Activated B cell treated with CpG ODN at 0.5 μM for 24 hours (primary cell): ENCODE results near the gene MEN1. TPM values are rescaled to one million over a fixed set of nuclear protein-coding genes. Genes with fewer than 3 reads are reported as not detected.
"Not testable (repeated sequence)": the region's sequence is repeated elsewhere in the genome, so short reads cannot be mapped to it uniquely, and the experiment has no call there.

Source experiments
- ATAC-seq: fragments of 200-7000 bp; cut with Tn5 transposase; one replicate; pipeline ENCODE4 v1.10.0; 2021; ENCODE audit warnings: low read depth, mild to moderate bottlenecking, moderate library complexity
- CTCF ChIA-PET: fragments of 350-600 bp; sonication (Branson Sonifier 250); formaldehyde crosslinking; loops from one replicate; lab custom pipeline; 2021; ENCODE audit warnings: antibody characterized with exemption; lab: Charles Lee
- POLR2A ChIA-PET: fragments of 350-600 bp; sonication (Branson Sonifier 250); formaldehyde crosslinking; loops from one replicate; lab custom pipeline; 2021; ENCODE audit warnings: antibody characterized with exemption; lab: Charles Lee
- DNase-seq: peaks from one replicate; pipeline ENCODE4 v3.0.0; 2022
- H3K27ac Mint-ChIP-seq: one replicate; pipeline ENCODE4 v1.8.0; 2020; ENCODE audit warnings: mixed read lengths
- H3K27me3 Mint-ChIP-seq: one replicate; pipeline ENCODE4 v1.8.0; 2021; ENCODE audit warnings: mixed read lengths
- H3K36me3 Mint-ChIP-seq: one replicate; pipeline ENCODE4 v1.8.0; 2021; ENCODE audit warnings: low read depth, mixed read lengths
- H3K4me1 Mint-ChIP-seq: one replicate; pipeline ENCODE4 v1.8.0; 2021; ENCODE audit warnings: mixed read lengths
- H3K4me3 Mint-ChIP-seq: one replicate; pipeline ENCODE4 v1.8.0; 2020; ENCODE audit warnings: mild to moderate bottlenecking, mixed read lengths
- H3K9me3 Mint-ChIP-seq: one replicate; pipeline ENCODE4 v1.8.0; 2020; ENCODE audit warnings: mixed read lengths
- CTCF ChIP-seq: fragments of 200-600 bp; IDR thresholded peaks from one replicate; pipeline ENCODE4 v1.8.0; 2022; ENCODE audit warnings: antibody characterized with exemption, mild to moderate bottlenecking
- intact Hi-C: fragments of 100-400 bp; cut with micrococcal nuclease; formaldehyde crosslinking; loops from one replicate; pipeline ENCODE4 v1.15.1; 2024
- total RNA-seq: library from RNA; stranded (reverse); gene quantifications from 2 replicates; pipeline ENCODE4 v1.2.3, GENCODE V29; 2022

The MEN1 gene
- total RNA-seq, 1 donor from 2014 or later = 44.6 TPM

DNA sequence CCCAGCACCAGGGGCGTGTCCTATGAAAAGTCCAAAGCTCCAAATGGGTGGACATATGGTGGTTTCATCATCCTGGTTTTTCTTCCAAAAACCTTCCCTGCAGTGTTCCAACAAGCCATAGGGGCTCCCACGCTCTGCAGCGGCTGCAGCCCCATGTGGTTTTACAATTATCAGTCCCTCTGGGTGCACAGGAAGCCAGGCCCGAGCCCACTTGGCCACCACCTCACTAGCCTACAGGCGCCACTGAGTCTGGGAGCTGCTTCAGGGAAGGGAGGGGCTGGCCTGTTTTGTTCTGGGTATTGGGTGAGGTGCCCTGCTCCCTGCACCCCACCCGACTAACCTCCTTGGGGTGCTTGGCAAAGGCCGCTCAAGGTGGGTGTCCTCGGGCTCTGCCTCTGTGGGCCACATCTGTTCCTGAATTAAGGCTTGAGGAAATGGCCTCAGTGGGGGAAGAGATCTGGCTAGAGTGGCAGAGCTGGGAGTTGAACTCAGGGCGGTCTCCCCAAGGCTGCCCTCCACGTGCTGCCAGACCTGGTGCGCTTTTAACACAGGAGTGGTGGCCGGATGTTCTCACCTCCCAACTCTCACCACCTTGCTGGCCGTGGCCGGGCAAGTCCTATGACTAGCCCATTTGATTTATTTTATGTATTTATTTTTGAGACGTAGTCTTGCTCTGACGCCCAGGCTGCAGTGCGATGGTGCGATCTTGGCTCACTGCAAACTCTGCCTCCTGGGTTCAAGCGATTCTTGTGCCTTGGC lies 39.4 kb upstream of the MEN1 start:
- intact Hi-C loops = loop anchor here (2.0 to 10.0 kb wide), 5 partner anchors 47 to 415 kb away; partner anchors contain the start of genes CAPN1, MAP4K2, POLA2 and SF1
- peaks cover 83% of the 10 kb centered on the region for H3K4me1 Mint-ChIP-seq
- no peaks in the 10 kb centered on the region for H3K27me3 Mint-ChIP-seq
- H3K36me3 Mint-ChIP-seq = peaks cover 28% of the 10 kb centered on the region
- POLR2A ChIA-PET = interaction anchor here (0.6 to 27.6 kb wide), 11 partner anchors 15 to 268 kb away, joined by 3 to 1194 read pairs (median 10); partner anchors contain the start of genes ARL2, EHD1, PPP2R5B and RASGRP2
- ATAC-seq (no peak), DNase-seq (no peak)
- H3K9me3 Mint-ChIP-seq = no peaks in the 10 kb centered on the region
- CTCF ChIA-PET = interaction anchor here (0.6 to 12.6 kb wide), 7 partner anchors 14 to 480 kb away, joined by 3 to 310 read pairs (median 16); partner anchors contain the start of gene EHD1
- H3K27ac Mint-ChIP-seq = peak overlapping the region; percentile 93
- H3K4me3 Mint-ChIP-seq = peak overlapping the region; percentile 32
- TF ChIP-seq CTCF = no peak

- no peak for TF ChIP-seq CTCF
- Mint-ChIP-seq H3K9me3 (no peaks in the 10 kb centered on the region), H3K27ac (peak overlapping the region; percentile 93), H3K4me1 (peaks cover 75% of the 10 kb centered on the region), H3K36me3 (peaks cover 20% of the 10 kb centered on the region), H3K27me3 (no peaks in the 10 kb centered on the region), H3K4me3 (peak overlapping the region; percentile 74)
- ChIA-PET CTCF (interaction anchor here (0.6 to 12.6 kb wide), 18 partner anchors 15 to 481 kb away, joined by 3 to 310 read pairs (median 6); partner anchors contain the start of genes ARL2, BATF2, CAPN1 and EHD1), POLR2A (interaction anchor here (0.6 to 27.6 kb wide), 22 partner anchors 8 to 273 kb away, joined by 3 to 1194 read pairs (median 6); partner anchors contain the start of genes ARL2, BATF2, EHD1 and FAU)
- DNase-seq = peak; percentile 62
- intact Hi-C loops = loop anchor here (10.0 kb wide), 2 partner anchors 336 to 416 kb away; partner anchors contain the start of genes CAPN1 and POLA2
- peak; percentile 21 for ATAC-seq
Measured at GRCh38 chr11:64848826-64849597, 38.7 kb upstream of the MEN1 start.

DNA sequence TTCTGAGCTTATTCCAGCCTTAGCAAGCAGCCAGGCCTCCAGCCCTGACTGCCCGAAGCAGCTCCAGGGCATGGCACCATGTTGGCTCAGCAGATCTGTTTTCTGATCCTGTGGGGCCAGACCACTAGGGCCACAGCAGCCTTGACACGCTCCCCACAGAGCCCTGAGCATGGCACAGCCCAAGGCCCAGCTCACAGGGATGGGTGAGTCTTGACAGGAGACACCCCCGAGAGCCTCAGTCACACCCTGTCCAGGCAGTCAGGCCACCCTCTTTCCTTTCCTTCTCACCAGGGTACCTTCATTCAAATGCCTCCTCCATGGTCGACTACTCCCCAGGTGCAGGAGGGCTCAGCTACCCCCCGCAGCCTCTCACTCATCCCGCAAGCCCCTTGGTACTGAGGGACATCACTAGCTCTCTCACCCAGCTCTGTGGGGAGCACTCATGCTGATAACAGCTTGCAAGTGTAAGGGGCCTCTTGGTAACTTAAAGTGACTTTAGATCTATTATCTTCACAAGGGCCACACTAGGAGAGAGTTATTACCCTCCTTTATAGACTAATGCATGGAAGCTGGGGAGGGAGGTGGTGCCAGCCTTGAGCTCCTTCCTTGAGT lies 38.0 kb upstream of the MEN1 start:
- peak overlapping the region; percentile 93 for H3K27ac Mint-ChIP-seq
- TF ChIP-seq CTCF = no peak
- no peaks in the 10 kb centered on the region for H3K9me3 Mint-ChIP-seq
- H3K27me3 Mint-ChIP-seq = no peaks in the 10 kb centered on the region
- ChIA-PET CTCF (interaction anchor here (0.5 to 12.6 kb wide), 25 partner anchors 16 to 505 kb away, joined by 3 to 310 read pairs (median 5); partner anchors contain the start of genes ARL2, BATF2, CAPN1 and EHD1), POLR2A (interaction anchor here (0.6 to 27.6 kb wide), 23 partner anchors 8 to 274 kb away, joined by 3 to 1194 read pairs (median 6); partner anchors contain the start of genes ARL2, BATF2, EHD1 and FAU)
- peak overlapping the region; percentile 74 for H3K4me3 Mint-ChIP-seq
- peaks cover 13% of the 10 kb centered on the region for H3K36me3 Mint-ChIP-seq
- ATAC-seq = no peak
- intact Hi-C loops = loop anchor here (10.0 kb wide), 2 partner anchors 336 to 416 kb away; partner anchors contain the start of genes CAPN1 and POLA2
- DNase-seq = no peak
- H3K4me1 Mint-ChIP-seq = peaks cover 74% of the 10 kb centered on the region

- peaks cover 1% of the 10 kb centered on the region for H3K36me3 Mint-ChIP-seq
- DNase-seq (peak; percentile 90), ATAC-seq (peak; percentile 21)
- intact Hi-C loops = loop anchor here (1.0 to 10.0 kb wide), 9 partner anchors 41 to 418 kb away; partner anchors contain the start of genes ATG2A, CAPN1, POLA2 and ZNHIT2
- peak overlapping the region; percentile 61 for H3K27ac Mint-ChIP-seq
- no peaks in the 10 kb centered on the region for H3K27me3 Mint-ChIP-seq
- ChIA-PET CTCF (interaction anchor here (0.8 to 12.6 kb wide), 19 partner anchors 9 to 506 kb away, joined by 3 to 310 read pairs (median 8); partner anchors contain the start of genes ARL2, BATF2, EHD1 and MAP4K2), POLR2A (interaction anchor here (1.1 to 27.6 kb wide), 7 partner anchors 17 to 267 kb away, joined by 3 to 1194 read pairs (median 7); partner anchors contain the start of genes ARL2, EHD1, RASGRP2 and SF1)
- TF ChIP-seq CTCF = peak; percentile 46
- no peak overlapping the region for H3K4me3 Mint-ChIP-seq
- H3K9me3 Mint-ChIP-seq = no peaks in the 10 kb centered on the region
- H3K4me1 Mint-ChIP-seq = peaks cover 64% of the 10 kb centered on the region
Measured at GRCh38 chr11:64846998-64847666, 36.8 kb upstream of the MEN1 start.

DNA sequence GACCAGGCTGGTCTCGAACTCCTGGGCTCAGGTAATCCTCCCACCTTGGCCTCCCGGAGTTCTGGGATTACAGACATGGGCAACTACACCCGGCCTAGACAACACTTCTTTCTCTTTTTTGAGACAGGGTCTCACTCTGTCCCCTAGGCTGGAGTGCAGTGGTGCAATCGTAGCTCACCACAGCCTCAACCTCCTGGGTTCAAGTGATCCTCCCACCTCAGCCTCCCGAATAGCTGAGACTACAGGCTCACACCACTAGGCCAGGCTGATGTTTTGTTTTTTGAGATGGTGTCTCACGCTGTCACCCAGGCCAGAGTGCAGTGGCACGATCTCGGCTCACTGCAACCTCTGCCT lies 35.4 kb upstream of the MEN1 start:
- Mint-ChIP-seq H3K4me1 (peaks cover 51% of the 10 kb centered on the region), H3K27ac (peak overlapping the region; percentile 24), H3K4me3 (peak overlapping the region; percentile 78)
- not testable (repeated sequence) for ATAC-seq, H3K27me3 Mint-ChIP-seq, DNase-seq, H3K36me3 Mint-ChIP-seq, H3K9me3 Mint-ChIP-seq
- intact Hi-C loops = loop anchor here (2.0 to 10.0 kb wide), 4 partner anchors 35 to 419 kb away; partner anchors contain the start of genes CAPN1, MEN1 and POLA2
- POLR2A ChIA-PET = interaction anchor here (0.8 to 27.6 kb wide), 5 partner anchors 19 to 416 kb away, joined by 5 to 1194 read pairs (median 8); partner anchors contain the start of genes EHD1, POLA2, RASGRP2 and SF1
- CTCF ChIA-PET = interaction anchor here (1.6 to 12.6 kb wide), 7 partner anchors 10 to 157 kb away, joined by 8 to 310 read pairs (median 16); partner anchors contain the start of genes EHD1 and RASGRP2
